Endothelial cell of umbilical vein (primary cell): ENCODE measurements around the gene STX1A. TPM values are rescaled to one million over a fixed set of nuclear protein-coding genes. Genes with fewer than 3 reads are reported as not detected.

Experiments
- BruUV-seq: library from RNA; stranded (reverse); fragments of 400-500 nt; replicated peaks from 2 replicates; lab custom pipeline; 2021; lab: Mats Ljungman, UMichigan
- CTCF ChIA-PET: fragments of 300-600, 350-600 bp; sonication (Branson Sonifier 250); formaldehyde crosslinking; loops from one replicate; lab custom pipeline; 2021; ENCODE audit warnings: antibody characterized with exemption, inconsistent platforms; lab: Charles Lee
- POLR2A ChIA-PET: fragments of 300-600, 350-600 bp; sonication (Branson Sonifier 250); formaldehyde crosslinking; loops from one replicate; lab custom pipeline; 2021; ENCODE audit warnings: antibody characterized with exemption, inconsistent platforms; lab: Charles Lee
- DNase-seq: peaks from one replicate; pipeline ENCODE4 v3.0.0-alpha.2; 2011; ENCODE audit warnings: low read depth, low spot score
- FAIRE-seq: peaks from 2 replicates; lab custom pipeline; 2011; peaks lifted over from hg19 to GRCh38; lab: Jason Lieb, UNC
- H2AFZ ChIP-seq: 2 replicates; pipeline ENCODE4 v1.6.0; 2012; ENCODE audit warnings: low read depth, low read length, control low read depth, inconsistent platforms
- H3K27ac ChIP-seq: 2 replicates; pipeline ENCODE4 v1.5.1; 2011; ENCODE audit warnings: low read depth, mild to moderate bottlenecking, control low read depth, low read length, moderate library complexity; ENCODE audit not compliant: insufficient read depth
- H3K27me3 ChIP-seq, 2 experiments: 2 replicates each; pipeline versions ENCODE4 v1.6.0 to v1.6.1; 2011; ENCODE audit warnings: low read length in 2 of 2, mixed read lengths in 1 of 2; ENCODE audit not compliant: control insufficient read depth in 2 of 2, insufficient read depth in 2 of 2
- H3K36me3 ChIP-seq, 2 experiments: 2 replicates in 1 of 2; 3 replicates in 1 of 2; pipeline ENCODE4 v1.5.1; 2011; ENCODE audit warnings: low read length in 2 of 2, mild to moderate bottlenecking in 1 of 2, moderate library complexity in 1 of 2; ENCODE audit not compliant: control insufficient read depth in 2 of 2, insufficient read depth in 2 of 2; ENCODE audit errors: extremely low read depth in 1 of 2
- H3K4me1 ChIP-seq: 3 replicates; pipeline ENCODE4 v1.5.1; 2011; ENCODE audit warnings: mild to moderate bottlenecking, low read length; ENCODE audit not compliant: control insufficient read depth, insufficient read depth; ENCODE audit errors: extremely low read depth
- H3K4me2 ChIP-seq: 2 replicates; pipeline ENCODE4 v1.6.1; 2011; ENCODE audit warnings: low read length, control low read depth, mixed read lengths; ENCODE audit not compliant: insufficient read depth
- H3K4me3 ChIP-seq, 3 experiments: fragments of 200-600 bp in 1 of 3; sonication (generic), shearing (Covaris generic) in 1 of 3; replicated peaks in 1 of 3; 2 replicates each; pipeline ENCODE4 v1.5.1; 2011 to 2016; ENCODE audit warnings: control low read depth in 3 of 3, low read length in 3 of 3, mild to moderate bottlenecking in 2 of 3, inconsistent platforms in 1 of 3, low read depth in 1 of 3, moderate library complexity in 1 of 3; ENCODE audit not compliant: insufficient read depth in 1 of 3
- H3K79me2 ChIP-seq: 2 replicates; pipeline ENCODE4 v1.6.0; 2012; ENCODE audit warnings: low read length, inconsistent platforms; ENCODE audit not compliant: control insufficient read depth, insufficient read depth
- H3K9ac ChIP-seq: replicated peaks from 2 replicates; pipeline ENCODE3; 2011; ENCODE audit warnings: low read length, control low read depth; ENCODE audit not compliant: insufficient read depth; ENCODE audit errors: extremely low read depth
- H3K9me1 ChIP-seq: replicated peaks from 3 replicates; pipeline ENCODE4 v1.6.0; 2011; ENCODE audit warnings: mild to moderate bottlenecking, low read length; ENCODE audit not compliant: control insufficient read depth, insufficient read depth; ENCODE audit errors: extremely low read depth
- H3K9me3 ChIP-seq: replicated peaks from 2 replicates; pipeline ENCODE4 v1.5.1; 2012; ENCODE audit warnings: low read length, inconsistent platforms; ENCODE audit not compliant: control insufficient read depth, insufficient read depth
- H4K20me1 ChIP-seq: replicated peaks from 2 replicates; pipeline ENCODE3; 2011; ENCODE audit warnings: mild to moderate bottlenecking, low read length; ENCODE audit not compliant: control insufficient read depth, insufficient read depth; ENCODE audit errors: extremely low read depth
- CTCF ChIP-seq, 2 donors: IDR thresholded peaks; 1 replicate in 1 of 2; 2 replicates in 1 of 2; pipeline ENCODE4 v1.5.1; 2011; ENCODE audit warnings: low read length in 2 of 2, mild to moderate bottlenecking in 2 of 2, moderate library complexity in 2 of 2, control low read depth in 1 of 2, inconsistent platforms in 1 of 2, low read depth in 1 of 2; ENCODE audit not compliant: insufficient read depth in 1 of 2; ENCODE audit errors: extremely low read depth in 1 of 2
- FOS ChIP-seq: IDR thresholded peaks from 2 replicates; pipeline ENCODE4 v1.6.1; 2011; ENCODE audit warnings: mild to moderate bottlenecking, low read length, moderate library complexity, borderline replicate concordance; ENCODE audit not compliant: insufficient read depth
- GATA2 ChIP-seq: IDR thresholded peaks from 2 replicates; pipeline ENCODE4 v1.7.0; 2011; ENCODE audit warnings: low read depth, mild to moderate bottlenecking, moderate library complexity, mixed read lengths, low read length; ENCODE audit not compliant: insufficient read length, insufficient read depth
- MAX ChIP-seq: IDR thresholded peaks from 2 replicates; pipeline ENCODE4 v1.6.1; 2011; ENCODE audit not compliant: insufficient read depth, insufficient read length
- POLR2A ChIP-seq: IDR thresholded peaks from 2 replicates; pipeline ENCODE4 v1.6.1; 2012; ENCODE audit warnings: low read depth, mild to moderate bottlenecking, control low read depth, low read length
- dilution Hi-C: fragments of 300-500 bp; cut with MboI; formaldehyde crosslinking; loops from one replicate; pipeline ENCODE4 v1.15.0; 2019; ENCODE audit warnings: low sequenced_read_pairs; ENCODE audit not compliant: extremely low pct_ligation_motif_present
- intact Hi-C: fragments of 100-400 bp; cut with micrococcal nuclease; formaldehyde crosslinking; loops from one replicate; pipeline ENCODE4 v1.10.0; 2022
- polyA plus RNA-seq, 4 experiments: library from polyadenylated mRNA; depleted of rRNA in 3 of 4; stranded (reverse) in 3 of 4; unstranded in 1 of 4; fragments of >200 nt; gene quantifications; 2 replicates each; pipeline versions ENCODE4 v1.2.1 to v1.2.3, GENCODE V29; 2011 to 2012; ENCODE audit warnings: missing spikeins in 1 of 4
- total RNA-seq: library from RNA; stranded (reverse); gene quantifications from 2 replicates; pipeline ENCODE4 v1.2.3, GENCODE V29; 2021

Gene STX1A
- total and polyA plus RNA-seq, 2 donors (not counting 3 experiments of a cell fraction or from before 2014, with no cell fraction given) = 13.1 to 20.8 TPM

- Histone ChIP-seq H4K20me1 (no peaks in the 10 kb centered on the region), H3K9me1 (no peaks in the 10 kb centered on the region), H3K9me3 (no peaks in the 10 kb centered on the region), H3K4me3 (no peak overlapping the region), H3K9ac (no peak overlapping the region), H3K27me3 (no peaks in the 10 kb centered on the region), H3K79me2 (peaks cover 17% of the 10 kb centered on the region), H3K4me1 (peaks cover 9% of the 10 kb centered on the region), H3K36me3 (peaks cover 0 to 5% of the 10 kb centered on the region in 2 experiments), H2AFZ (no peak overlapping the region), H3K27ac (no peak overlapping the region), H3K4me2 (no peak overlapping the region)
- FAIRE-seq (no peak), DNase-seq (no peak)
- TF ChIP-seq GATA2 = no peak
- no peak for TF ChIP-seq CTCF (IDR thresholded peaks at IDR 0.05; ENCODE audit: extremely low read depth in 1 of 2, insufficient read depth in 1 of 2, low read depth in 1 of 2, low read length in 2 of 2)
- no peak for TF ChIP-seq MAX
- no peak for TF ChIP-seq POLR2A
- TF ChIP-seq FOS = no peak
- POLR2A ChIA-PET = no interaction called here
- CTCF ChIA-PET = interaction anchor here (2.2 to 3.5 kb wide), 4 partner anchors 11 to 99 kb away, joined by 5 to 25 read pairs (median 14); partner anchors contain the start of gene STX1A
- BruUV-seq = no TSS peak
- dilution Hi-C loops = no loop called here
- intact Hi-C loops = no loop called here
These were observed 13.9 kb downstream of the STX1A start for GRCh38 chr7:73705551-73705920.
